NCI-H187 (cell line): Measurements from ENCODE around the gene ARHGAP28.
A peak's percentile ranks its signal among the peaks of the same experiment; 100 is the strongest.

Experiments
- DNase-seq, 2 experiments: peaks; one replicate each; lab custom pipeline; 2025; lab: John Stamatoyannopoulos, UW

Gene ARHGAP28, protein sequence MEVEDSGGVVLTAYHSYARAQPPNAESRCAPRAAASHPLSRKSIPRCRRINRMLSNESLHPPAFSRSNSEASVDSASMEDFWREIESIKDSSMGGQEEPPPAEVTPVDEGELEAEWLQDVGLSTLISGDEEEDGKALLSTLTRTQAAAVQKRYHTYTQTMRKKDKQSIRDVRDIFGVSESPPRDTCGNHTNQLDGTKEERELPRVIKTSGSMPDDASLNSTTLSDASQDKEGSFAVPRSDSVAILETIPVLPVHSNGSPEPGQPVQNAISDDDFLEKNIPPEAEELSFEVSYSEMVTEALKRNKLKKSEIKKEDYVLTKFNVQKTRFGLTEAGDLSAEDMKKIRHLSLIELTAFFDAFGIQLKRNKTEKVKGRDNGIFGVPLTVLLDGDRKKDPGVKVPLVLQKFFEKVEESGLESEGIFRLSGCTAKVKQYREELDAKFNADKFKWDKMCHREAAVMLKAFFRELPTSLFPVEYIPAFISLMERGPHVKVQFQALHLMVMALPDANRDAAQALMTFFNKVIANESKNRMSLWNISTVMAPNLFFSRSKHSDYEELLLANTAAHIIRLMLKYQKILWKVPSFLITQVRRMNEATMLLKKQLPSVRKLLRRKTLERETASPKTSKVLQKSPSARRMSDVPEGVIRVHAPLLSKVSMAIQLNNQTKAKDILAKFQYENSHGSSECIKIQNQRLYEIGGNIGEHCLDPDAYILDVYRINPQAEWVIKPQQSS

DNA sequence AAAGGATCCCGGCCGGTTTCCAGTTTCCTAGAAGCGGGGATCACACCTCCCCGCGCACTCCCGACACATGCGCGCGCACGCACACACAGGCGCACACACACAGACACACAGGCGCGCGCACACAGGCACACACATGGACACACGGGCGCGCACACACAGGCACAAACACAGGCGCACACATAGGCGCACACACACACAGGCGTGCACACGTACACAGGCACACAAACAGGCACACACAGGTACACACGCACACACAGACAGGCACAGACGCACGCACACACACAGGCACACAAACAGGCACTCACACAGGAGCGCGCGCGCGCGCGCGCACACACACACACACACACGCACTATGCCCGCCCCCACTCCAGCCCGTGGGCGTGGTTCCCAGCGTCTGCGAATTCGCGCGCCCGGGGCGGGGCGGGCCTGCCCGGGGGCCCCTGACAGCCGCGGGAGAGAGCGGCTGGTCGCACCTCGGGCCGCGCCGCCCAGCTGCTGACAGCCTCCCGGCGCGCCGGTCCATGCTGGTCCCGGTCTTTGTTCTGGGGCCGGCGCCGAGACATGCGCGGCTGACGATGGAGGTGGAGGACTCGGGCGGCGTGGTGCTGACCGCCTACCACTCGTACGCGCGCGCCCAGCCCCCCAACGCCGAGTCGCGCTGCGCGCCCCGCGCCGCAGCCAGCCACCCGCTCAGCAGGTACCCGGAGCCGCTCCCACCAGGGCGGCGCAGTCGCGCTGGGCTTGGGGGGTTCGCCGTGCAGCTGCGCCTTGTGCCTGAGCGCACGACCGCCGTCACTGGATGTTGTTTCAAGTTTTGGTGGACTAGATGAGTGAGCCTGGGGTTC lies at the start of gene ARHGAP28:
ARHGAP28 (plus strand) TSS at position 470 of the 845 bp plus-strand sequence; CDS start at position 576, 106 bp downstream.
- DNase-seq = peak; percentile 72 to 84

DNA sequence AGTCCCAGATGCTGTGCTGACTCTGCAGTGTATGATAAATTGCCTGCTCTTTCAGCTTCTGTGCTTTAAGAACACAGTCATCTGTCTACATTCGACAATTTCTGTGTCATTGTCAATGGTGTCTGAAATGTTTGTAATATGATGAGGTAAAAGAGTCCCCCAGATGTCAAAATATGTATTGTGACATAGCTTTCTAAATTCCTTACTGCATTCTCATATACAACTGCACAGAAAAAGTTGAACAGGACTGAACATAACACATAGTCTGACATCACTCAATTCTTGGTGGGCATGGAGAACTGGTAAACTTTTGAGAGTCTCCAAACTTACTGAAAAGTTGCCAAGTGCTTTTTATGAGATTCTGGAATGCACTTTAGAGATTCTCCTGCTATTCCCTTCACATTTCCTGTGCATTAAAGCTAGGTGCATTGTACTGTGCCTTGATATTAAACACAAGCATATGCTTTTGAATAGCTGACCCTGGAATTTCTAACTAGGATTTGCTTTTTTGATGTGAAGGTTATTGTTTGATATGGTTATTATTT lies 48.1 kb upstream of the ARHGAP28 start:
- no peak for DNase-seq

DNA sequence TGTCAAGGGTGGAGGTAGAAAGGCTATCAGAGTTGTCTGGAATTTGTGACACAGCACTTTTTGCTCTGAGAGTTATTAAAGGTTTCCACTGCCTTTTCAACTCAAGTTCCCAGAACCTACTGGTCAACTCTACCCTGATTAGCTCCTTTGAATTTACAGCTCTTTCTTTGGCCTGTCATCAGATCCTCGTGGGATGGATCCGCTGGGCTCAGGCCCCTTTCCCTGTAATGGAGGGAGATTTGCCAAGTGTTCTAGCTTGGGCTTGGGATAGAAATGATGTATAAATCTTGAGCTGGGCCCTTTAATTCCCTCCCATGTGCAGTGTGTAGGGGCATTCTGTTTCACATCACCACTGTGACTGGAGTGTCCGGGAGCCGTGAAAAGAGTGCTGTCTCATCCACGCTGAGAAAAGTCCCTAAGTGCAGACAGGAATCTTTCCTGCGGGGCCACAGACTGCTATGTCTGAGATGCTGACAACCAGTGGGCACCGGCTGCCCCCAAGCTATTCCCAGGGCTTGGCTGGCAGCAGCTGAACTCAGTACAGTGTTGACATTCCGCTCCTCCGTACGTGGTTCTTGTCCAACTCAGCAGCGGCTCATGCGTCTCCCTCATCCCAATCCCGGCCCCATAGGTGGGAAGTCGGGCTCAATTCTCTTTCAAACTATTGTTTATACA lies 46.9 kb upstream of the ARHGAP28 start:
- no peak for DNase-seq

DNA sequence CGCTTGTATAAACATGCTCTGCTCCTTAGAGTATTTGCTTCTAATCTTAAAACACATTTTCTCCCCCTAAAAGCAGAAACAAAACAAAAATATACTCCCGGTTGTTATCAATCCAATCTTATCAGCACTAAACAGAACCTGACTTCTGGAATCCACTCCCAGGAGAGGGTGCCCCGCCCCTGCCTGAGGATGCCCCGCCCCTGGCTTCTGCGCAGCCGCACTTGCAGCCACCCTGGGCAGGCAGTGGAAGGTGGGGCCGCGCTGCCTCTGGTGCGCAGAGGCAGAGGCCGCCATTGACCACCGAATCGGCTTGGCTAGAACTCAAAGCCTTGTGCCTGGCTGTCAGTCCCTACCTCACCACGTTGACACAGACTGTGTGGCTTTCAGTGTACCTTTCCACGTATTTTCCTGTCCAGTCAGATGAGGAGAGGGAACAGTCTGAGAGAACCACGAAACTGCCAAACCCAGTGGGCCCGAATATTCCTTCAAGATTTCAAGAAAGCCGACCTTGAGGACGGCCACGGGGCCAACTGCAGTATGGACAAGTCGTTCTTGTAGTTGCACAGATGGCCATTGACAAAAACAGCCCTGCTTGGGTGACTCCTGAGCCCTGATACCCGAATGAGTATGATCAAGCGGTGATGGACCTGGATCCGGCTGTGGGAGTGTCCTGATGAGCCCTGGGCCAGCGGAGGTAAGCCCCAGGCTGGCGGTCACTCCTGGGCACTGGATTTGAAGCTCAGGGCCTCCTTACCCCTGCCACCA lies 46.2 kb upstream of the ARHGAP28 start:
- no peak for DNase-seq

DNA sequence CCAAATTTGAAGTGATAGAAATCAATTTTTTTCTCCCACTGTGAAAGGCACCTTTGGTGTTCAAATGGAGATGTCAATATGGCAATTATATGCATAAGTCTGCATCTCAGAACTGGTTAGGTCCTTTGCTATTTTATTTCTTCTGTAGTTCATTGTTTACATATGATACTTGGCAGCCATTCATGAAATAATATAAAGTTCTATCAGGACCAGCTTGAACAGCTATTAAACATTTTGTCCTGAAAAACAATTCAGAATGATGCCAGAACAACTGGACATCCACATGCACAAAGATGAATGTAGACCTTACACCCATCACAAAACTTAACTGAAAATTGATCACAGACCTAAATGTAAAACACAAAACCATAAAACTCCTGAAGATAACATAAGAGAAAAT lies 41.8 kb upstream of the ARHGAP28 start:
- DNase-seq = no peak

DNA sequence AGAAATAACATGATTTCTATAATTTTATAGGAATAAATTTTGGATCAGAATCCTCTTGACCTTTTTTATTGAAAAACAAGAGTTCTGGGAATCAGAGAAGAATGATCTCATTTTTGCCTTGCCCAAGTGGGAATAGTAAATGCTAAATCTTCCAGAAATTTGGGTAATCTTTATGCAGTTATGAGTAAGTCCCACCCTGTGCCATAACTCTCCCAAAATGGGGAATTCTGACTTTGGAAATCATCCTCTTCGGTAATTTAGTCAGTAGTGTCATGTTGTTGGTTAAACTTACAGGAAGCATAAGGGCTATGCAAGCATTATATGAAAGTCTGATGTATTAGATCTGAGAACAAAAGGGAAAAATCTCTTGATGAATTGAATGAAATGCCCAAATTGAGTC lies 20.6 kb upstream of the ARHGAP28 start:
- no peak for DNase-seq

DNA sequence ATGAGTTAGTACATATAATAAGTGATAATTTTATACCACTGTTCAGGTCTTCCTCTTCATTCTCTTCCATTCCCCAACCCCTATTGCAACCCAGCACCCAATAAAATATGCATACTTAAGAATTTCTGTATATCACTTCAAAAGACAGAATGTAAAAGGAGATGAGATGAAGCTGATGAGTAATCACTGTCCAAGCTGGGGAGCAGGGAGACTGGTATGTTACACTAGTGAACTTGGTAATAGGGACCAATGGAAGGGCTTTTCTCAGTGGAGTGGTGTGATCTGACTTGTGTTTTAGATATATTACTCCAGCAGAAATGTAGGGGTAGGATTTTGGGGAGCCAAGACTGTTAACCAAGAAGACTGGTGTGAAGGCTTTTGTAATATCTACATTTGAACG lies 18.0 kb upstream of the ARHGAP28 start:
- no peak for DNase-seq

DNA sequence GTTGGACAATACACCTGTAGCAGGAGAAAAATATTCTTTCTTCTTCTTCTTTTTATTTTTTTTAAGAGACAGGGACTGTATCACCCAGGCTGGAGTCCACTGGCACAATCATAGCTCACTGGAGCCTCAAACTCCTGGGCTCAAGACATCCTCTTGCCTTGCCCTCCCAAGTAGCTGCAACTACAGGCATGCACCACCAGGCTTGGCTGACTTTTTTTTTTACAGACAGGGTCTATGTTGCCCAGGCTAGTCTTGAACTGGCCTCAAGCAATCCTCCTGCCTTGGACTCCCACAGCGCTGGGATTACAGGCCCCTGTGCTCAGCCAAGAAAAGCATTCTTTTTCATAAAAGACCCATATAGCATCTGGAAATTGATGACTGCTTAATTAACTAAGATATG lies 17.1 kb upstream of the ARHGAP28 start:
- DNase-seq = no peak

DNA sequence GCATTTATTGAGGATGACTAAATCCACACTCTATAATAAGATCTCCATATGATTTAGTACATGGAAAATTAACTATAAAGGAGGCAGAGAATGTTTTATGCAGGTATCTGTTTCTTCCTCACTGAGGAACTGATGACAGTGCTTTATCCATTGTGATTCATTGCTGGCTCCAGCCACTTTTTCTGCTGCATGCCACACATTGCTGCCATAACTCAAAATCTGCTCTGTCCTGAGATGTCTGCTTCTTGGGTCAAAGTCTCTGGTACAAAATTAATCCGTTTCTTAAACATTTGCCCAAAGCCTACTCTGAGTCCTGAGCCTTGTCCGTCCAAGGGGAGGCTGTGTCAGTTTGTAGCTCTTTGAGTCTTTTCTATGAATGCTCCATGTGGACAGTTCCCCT lies 15.5 kb upstream of the ARHGAP28 start:
- no peak for DNase-seq

DNA sequence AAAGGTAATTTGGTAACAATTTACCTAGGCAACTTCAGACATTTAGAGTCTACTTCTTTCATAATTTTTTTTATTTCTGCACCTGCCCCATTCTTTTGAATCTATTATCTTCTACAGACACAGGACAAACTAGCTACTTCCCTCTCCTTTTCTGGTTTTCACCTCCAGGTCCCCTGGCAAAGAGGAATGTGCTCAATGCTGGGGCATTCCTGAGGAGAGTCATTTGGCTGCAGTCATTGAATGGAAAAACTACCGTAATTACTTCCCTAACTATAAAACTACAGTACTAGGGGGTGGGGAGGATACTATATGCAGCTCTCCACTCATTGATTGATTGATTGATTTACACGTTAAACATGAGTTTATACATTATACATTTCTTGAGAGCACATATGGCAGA lies 11.2 kb upstream of the ARHGAP28 start:
- no peak for DNase-seq

DNA sequence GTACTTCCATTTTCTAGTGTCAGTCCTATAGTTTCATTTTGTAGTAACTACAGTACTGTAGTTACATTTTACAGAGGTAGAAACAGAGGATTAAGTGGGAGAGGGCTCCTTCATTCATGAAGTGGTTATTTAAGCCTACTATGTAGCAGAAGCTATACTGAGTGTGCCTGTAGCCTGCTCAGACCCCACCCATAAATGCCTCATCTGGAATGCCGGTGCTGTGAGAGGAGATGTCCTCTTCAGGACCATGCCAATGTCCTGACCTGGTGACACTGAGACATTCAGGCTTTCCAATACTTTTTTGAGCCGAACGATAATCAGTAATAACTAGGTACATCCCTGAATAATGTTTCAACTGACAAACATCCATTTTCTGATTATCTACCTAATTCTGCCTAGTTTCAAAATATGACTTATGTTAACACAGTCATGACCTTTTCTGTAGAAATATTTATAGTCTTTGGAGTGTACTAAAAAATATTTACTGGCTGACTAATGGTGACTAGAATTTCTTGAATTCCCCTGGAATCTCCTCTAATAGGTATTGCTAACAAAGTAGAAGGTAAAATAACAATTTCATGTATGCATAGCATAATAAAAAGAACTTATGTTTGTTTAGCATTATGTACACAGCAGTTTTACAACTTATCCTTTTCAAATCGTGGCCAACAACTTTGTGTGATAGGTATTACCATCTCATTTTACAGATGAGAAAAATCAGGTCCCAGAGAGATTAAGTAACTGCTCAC lies 10.2 kb upstream of the ARHGAP28 start:
- no peak for DNase-seq

DNA sequence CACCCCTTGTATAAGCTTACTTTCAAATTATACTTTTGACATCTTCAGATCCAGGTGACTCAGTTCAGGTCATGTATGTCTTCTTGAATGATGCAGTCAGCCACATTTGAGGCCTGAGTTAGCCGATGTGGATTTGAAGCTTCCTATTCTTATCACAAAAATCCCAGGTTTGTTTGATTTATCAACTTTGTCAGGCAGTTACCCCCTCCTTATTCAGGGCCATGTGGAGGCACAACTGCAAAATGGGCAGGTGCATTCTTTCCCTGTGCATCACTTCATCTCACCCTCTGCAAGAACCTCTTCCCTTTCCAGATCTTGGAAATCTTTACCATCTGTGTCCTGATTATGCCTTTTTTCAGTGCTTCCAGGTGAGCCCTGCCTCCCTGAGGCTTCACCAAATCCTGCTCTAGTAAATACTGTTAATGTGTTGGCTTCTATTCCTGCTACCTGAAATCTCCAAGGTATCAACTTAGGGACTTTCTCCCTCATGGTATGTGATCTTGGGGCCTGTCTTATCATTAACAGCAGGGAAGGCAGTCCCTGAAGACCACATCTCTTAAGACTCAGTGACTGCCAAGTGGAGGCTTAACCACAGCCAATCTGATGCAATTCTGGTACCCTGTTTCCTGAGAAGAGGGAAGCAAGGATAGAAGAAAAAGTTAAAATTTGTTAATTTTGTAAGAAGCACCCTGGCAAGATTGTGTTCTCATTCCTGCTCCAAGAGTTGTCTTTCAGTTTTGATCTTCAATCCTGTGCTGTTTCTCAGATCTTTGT lies 9.4 kb upstream of the ARHGAP28 start:
- no peak for DNase-seq

DNA sequence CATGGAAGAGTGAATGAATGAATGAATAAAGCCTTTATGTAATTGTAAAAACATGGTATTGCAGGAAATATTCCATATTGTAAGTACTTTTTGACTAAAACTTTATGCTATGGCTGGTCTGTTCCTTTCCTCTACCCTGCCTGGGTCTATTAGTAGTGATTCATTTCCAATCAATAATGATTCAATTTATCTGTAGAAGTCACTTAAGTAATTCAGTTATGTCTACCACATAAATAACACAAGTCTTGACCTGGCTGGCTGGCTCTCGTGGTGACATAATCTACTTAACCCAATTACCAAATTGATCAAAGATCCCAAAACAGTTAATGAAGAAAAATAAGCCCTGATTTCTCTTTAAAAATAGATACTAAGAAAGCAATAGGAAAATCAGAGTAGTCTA lies 7.8 kb upstream of the ARHGAP28 start:
- DNase-seq = no peak

DNA sequence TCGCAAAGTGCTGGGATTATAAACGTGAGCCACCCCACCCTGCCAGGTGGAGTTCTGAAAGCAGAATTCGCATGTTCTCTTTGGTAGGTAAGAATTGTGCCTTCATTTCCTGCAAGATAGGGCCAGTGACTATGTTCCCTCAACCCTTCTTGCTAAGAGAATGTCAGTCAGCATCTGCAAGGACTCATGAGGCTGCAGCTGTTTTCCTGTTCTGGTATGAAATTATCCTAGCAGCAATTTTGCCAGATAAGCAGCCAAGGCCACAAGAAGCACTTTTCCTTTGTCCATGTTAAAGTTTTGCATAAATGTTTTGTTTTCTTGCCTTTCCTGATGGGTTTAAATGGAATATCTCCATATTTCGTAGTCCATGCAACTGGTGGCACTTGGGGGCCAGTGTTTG lies 6.8 kb upstream of the ARHGAP28 start:
- DNase-seq = no peak

DNA sequence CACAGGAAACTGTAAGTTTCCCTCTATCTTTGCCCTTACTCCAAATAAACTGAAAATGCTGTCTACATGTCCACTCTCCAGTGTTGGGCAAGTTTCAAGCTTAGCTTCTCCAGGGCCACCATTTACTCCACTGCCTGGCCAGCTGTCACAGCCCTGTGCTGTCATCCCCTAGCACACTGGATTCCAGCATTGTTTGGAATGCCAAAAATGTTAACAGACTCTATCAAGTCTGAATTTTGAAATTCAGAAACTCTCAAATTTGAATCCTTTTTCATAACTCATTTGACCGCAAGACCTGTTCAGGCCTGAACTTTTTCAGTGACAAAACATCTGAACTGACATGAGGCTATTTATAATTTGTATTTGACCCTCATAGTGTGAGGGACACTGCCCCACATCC lies 5.2 kb upstream of the ARHGAP28 start:
- no peak for DNase-seq

DNA sequence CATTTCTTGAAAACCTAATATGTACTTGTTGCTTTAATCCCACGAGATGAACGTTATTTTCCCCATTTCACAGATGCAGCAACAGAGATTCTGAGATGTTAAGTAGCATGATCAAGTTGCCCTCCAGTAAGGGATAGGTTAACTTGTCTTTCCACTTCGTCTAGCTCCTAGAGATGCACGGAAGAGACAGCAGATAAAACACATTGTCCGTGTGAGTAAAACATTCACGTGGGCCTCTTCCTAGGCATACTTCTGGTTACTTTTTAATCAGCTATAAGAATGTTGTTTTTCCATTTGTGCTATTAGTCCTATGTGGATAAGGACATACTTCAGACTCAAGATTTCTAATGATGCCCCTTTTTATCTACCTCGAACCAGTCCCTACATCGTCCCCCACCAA lies 1.2 kb upstream of the ARHGAP28 start:
- no peak for DNase-seq

DNA sequence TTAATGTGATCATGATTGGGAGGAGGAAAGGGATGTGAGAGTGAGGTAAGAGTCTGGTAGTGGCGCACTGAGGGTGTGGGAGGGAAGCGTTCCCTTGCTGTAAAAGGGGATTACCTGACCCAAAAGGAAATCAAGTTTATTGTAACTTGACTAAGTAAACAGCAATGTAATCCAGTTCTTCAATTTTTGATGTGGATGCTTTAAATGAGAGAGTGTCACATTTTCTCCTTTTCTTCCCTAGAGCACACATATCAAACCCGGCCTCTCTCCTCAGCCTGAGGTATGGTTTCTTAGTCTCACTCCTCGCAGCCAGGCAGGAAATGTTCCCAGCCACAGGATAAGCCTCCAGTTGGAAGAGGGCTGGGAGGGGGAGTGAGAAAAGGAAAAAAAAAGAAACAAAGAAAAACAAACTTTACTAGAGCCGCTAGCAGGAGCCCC lies 688 bp upstream of the ARHGAP28 start:
- no peak for DNase-seq

DNA sequence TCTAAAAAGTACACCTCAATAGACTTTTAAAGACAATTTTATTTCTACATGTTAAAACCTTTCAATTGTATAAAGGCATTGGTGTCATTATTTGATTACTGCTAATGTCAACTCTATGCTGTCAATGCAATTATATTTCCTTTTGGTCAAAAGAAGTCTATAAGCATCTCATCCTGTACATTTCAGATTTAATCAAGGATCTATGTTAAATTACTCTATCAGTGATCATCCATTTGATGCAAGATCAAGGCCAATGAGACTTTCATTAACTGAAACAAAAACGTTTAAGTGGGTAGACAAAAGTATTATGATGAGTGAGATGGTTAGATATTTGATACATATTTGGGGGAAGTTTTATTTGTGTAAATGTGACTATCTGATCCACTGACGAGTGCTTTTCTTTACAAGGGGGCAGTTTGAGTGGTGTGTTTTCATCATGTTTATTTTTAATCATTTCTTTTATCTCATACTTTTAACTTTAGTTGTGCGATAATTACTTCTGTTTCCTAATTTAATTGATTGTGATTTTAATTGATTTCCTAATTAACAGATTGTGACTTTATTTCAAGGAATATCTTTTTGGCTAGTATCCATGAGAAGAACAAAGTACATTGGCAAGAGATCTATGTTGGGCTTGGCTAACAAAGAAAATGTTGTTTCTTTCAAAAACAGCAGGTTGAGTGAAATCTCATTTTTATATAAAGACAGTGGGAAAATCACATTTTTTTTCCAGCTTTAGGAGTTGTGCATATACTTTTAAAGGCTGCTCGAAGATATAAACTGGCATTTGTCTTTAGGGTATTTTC lies 1.1 kb downstream of the ARHGAP28 start:
- DNase-seq = no peak

DNA sequence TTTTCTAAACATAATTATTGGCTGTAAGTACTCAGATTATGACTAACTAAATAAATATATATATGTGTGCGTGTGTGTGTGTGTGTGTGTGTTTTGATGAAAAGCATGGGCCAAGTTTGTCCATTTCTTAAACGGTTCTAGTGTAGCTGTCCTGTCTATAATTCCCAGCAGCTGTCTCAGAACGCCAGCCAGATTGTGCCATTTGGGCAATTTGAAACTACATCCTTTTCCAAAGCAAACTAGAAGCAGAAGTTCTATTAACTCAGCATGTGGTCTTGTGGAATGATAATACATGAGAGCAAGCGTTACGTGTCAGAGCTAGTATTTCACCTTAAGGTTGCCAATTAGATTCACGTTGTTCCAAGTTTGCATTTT lies 1.7 kb downstream of the ARHGAP28 start:
- no peak for DNase-seq
